GM12872 (cell line): Measurements from ENCODE around the gene WNT9A.

ENCODE experiments used
- CTCF ChIP-seq: IDR thresholded peaks from 3 replicates; pipeline ENCODE4 v1.5.1; 2011; ENCODE audit warnings: low read depth, mild to moderate bottlenecking, low read length, moderate library complexity; ENCODE audit not compliant: insufficient read depth

The WNT9A gene

GRCh38 chr1:227891955-227892488 is 55.7 kb downstream of the WNT9A start:
- no peak for TF ChIP-seq CTCF

- TF ChIP-seq CTCF = no peak
These were observed 56.3 kb downstream of the WNT9A start for GRCh38 chr1:227891223-227891954.

- TF ChIP-seq CTCF = no peak
These were observed 57.1 kb downstream of the WNT9A start for GRCh38 chr1:227890451-227891222.

- TF ChIP-seq CTCF = no peak
These were observed 57.8 kb downstream of the WNT9A start for GRCh38 chr1:227889863-227890405.

GRCh38 chr1:227889047-227889862 is 58.5 kb downstream of the WNT9A start:
- no peak for TF ChIP-seq CTCF

- TF ChIP-seq CTCF = no peak
These were observed 59.2 kb downstream of the WNT9A start for GRCh38 chr1:227888404-227889046.
